T-cell (primary cell): Measurements from ENCODE around the gene LRRFIP1. TPM values are rescaled to one million over a fixed set of nuclear protein-coding genes. Genes with fewer than 3 reads are reported as not detected.

Source experiments
- ATAC-seq, 4 experiments: fragments of 200-7000 bp in 3 of 4; fragments of 150-1000 bp in 1 of 4; cut with Tn5 transposase; replicated peaks in 1 of 4; 1 replicate in 3 of 4; 2 replicates in 1 of 4; pipeline ENCODE4 v1.10.0; 2021; ENCODE audit warnings: moderate library complexity in 3 of 4, mild to moderate bottlenecking in 2 of 4, moderate number of reproducible peaks in 1 of 4
- CTCF ChIA-PET, 2 donors: fragments of 300-600 bp; sonication (Branson Sonifier 250); formaldehyde crosslinking; loops; one replicate each; lab custom pipeline; 2022; ENCODE audit warnings: antibody characterized with exemption in 2 of 2; lab: Charles Lee
- POLR2A ChIA-PET, 2 donors: fragments of 300-600 bp; sonication (Branson Sonifier 250); formaldehyde crosslinking; loops; one replicate each; lab custom pipeline; 2022; ENCODE audit warnings: antibody characterized with exemption in 2 of 2; lab: Charles Lee
- DNase-seq, 35 experiments: peaks; one replicate each; pipeline versions ENCODE4 v3.0.0 to v3.0.0-alpha.2; 2013 to 2023
- H3K27ac ChIP-seq: one replicate; pipeline ENCODE4 v1.5.1; 2013; ENCODE audit warnings: low read length
- H3K27me3 ChIP-seq, 2 experiments: replicated peaks in 1 of 2; 1 replicate in 1 of 2; 2 replicates in 1 of 2; pipeline versions ENCODE4 v1.6.1 to v1.7.0; 2013; ENCODE audit warnings: low read length in 1 of 2, mixed read lengths in 1 of 2; ENCODE audit not compliant: control insufficient read depth in 2 of 2, insufficient read depth in 2 of 2; ENCODE audit errors: extremely low read depth in 1 of 2
- H3K36me3 ChIP-seq, 2 donors: 1 replicate in 1 of 2; 2 replicates in 1 of 2; pipeline versions ENCODE4 v1.6.1 to v1.7.0; 2013; ENCODE audit warnings: low read length in 1 of 2; ENCODE audit not compliant: control insufficient read depth in 2 of 2, insufficient read depth in 1 of 2; ENCODE audit errors: extremely low read depth in 1 of 2
- H3K4me1 ChIP-seq, 2 experiments: 1 replicate in 1 of 2; 2 replicates in 1 of 2; pipeline versions ENCODE4 v1.6.1 to v1.7.0; 2013; ENCODE audit warnings: low read length in 2 of 2, mixed read lengths in 1 of 2; ENCODE audit not compliant: insufficient read depth in 2 of 2, control insufficient read depth in 1 of 2; ENCODE audit errors: extremely low read depth in 1 of 2
- H3K4me3 ChIP-seq, 2 donors: 1 replicate in 1 of 2; 2 replicates in 1 of 2; pipeline versions ENCODE4 v1.5.1 to v1.7.0; 2013; ENCODE audit warnings: mild to moderate bottlenecking in 2 of 2, low read length in 1 of 2, moderate library complexity in 1 of 2; ENCODE audit not compliant: control insufficient read depth in 1 of 2; ENCODE audit errors: extremely low read depth in 1 of 2
- H3K9me3 ChIP-seq: 2 replicates; pipeline ENCODE4 v1.7.0; 2013
- H3K27ac Mint-ChIP-seq, 2 donors: one replicate each; pipeline ENCODE4 v1.8.0; 2020 to 2021; ENCODE audit warnings: mild to moderate bottlenecking in 2 of 2, mixed read lengths in 2 of 2
- H3K27me3 Mint-ChIP-seq, 2 donors: one replicate each; pipeline ENCODE4 v1.8.0; 2021 to 2022; ENCODE audit warnings: mixed read lengths in 2 of 2
- H3K36me3 Mint-ChIP-seq: one replicate; pipeline ENCODE4 v1.8.0; 2021; ENCODE audit warnings: mixed read lengths
- H3K4me1 Mint-ChIP-seq, 3 donors: one replicate each; pipeline ENCODE4 v1.8.0; 2020 to 2022; ENCODE audit warnings: mixed read lengths in 3 of 3, mild to moderate bottlenecking in 1 of 3
- H3K4me3 Mint-ChIP-seq, 3 donors: one replicate each; pipeline ENCODE4 v1.8.0; 2020 to 2022; ENCODE audit warnings: mild to moderate bottlenecking in 3 of 3, mixed read lengths in 3 of 3, moderate library complexity in 3 of 3
- H3K9me3 Mint-ChIP-seq, 3 donors: one replicate each; pipeline ENCODE4 v1.8.0; 2020 to 2022; ENCODE audit warnings: mixed read lengths in 3 of 3
- WGBS: methylation state at CpG from one replicate; pipeline ENCODE4 v1.1.5; 2013; ENCODE audit warnings: missing lambda C conversion rate; ENCODE audit not compliant: insufficient coverage; 5-methylcytosine and 5-hydroxymethylcytosine counted together
- total RNA-seq, 35 experiments: library from RNA in 6 of 35; stranded (reverse) in 6 of 35; fragments of 120-200 nt in 1 of 35; gene quantifications; one replicate each; pipeline versions ENCODE4 v1.2.1 to v1.2.4 and lab custom pipeline; 2013 to 2026

Gene LRRFIP1
- total RNA-seq, 5 donors from 2014 or later (not counting 1 experiment from before 2014, with no cell fraction given) = 105 to 170 (median 128) TPM

DNA sequence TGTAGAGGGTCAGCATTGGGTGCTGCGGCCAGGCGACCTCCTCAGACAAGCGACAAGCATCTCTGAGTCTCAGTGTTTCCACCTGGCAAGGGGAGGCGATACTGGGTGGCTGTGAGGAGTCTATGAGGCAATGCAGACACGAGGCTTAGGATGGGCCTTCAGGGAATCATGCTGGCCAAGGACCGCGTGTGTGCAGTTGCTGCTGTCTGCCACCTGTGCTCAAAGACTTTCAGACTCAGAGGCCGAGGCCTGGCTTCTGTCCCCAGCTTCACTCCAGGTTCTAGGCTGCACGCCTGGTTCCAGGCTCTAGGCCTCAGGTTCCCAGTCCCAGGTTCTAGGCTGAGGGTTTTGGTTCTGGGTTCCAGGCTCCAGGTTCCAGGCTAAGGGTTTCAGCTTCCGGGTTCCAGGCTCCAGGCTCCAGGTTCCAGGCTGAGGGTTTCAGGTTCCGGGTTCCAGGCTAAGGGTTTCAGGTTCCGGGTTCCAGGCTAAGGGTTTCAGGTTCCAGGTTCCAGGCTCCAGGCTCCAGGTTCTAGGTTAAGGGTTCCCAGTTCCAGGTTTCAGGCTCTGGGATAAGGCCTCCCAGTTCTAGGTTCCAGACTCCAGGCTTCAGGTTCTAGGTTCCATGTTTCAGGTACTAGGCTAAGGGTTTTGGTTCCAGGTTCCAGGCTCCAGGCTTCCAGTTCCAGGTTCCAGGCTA, 14.8 kb downstream of the LRRFIP1 start:
- POLR2A ChIA-PET = no interaction called here
- Histone ChIP-seq H3K27ac (no peak overlapping the region), H3K4me1 (no peaks in the 10 kb centered on the region), H3K27me3 (peaks cover 0 to 10% of the 10 kb centered on the region in 2 experiments), H3K36me3 (no peaks in the 10 kb centered on the region), H3K9me3 (no peaks in the 10 kb centered on the region), H3K4me3 (no peak overlapping the region)
- no peak overlapping the region for H3K27ac Mint-ChIP-seq
- DNase-seq (no peak), ATAC-seq (no peak)
- H3K4me1 Mint-ChIP-seq = no peaks in the 10 kb centered on the region
- H3K4me3 Mint-ChIP-seq = no peak overlapping the region
- WGBS = 97% methylated on average over 10 of the region's 12 CpGs
- H3K9me3 Mint-ChIP-seq = no peaks in the 10 kb centered on the region
- CTCF ChIA-PET = interaction anchor here in 1 of 2 donors (0.6 kb wide), 1 partner anchor 92 kb away, joined by 3 read pairs; no protein-coding TSS in a partner anchor
- H3K36me3 Mint-ChIP-seq = peaks cover 8% of the 10 kb centered on the region
- peaks cover 4 to 7% of the 10 kb centered on the region in 2 donors for H3K27me3 Mint-ChIP-seq

DNA sequence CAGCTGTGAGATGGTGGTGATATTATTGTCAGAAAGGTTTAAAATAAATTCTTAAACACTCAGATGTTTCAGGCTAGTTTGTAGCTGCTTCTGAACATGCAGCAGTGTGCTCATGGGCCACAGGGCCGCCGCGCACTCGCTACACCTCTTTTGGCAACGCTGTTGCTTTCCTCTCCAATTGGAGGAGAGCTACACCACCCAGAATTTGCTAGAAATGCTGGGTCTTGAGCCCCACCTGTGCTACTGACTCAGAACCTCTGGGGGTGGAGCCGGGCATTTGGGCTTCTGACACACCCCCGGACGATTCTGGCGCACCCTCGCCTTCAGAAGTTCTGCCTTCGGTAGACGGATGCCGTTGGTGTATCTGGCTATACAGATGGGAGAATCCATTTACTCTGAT, 15.7 kb downstream of the LRRFIP1 start:
- Mint-ChIP-seq H3K27ac (no peak overlapping the region), H3K27me3 (peaks cover 4 to 7% of the 10 kb centered on the region in 2 donors), H3K9me3 (no peaks in the 10 kb centered on the region), H3K36me3 (peaks cover 9% of the 10 kb centered on the region), H3K4me3 (no peak overlapping the region), H3K4me1 (no peaks in the 10 kb centered on the region)
- Histone ChIP-seq H3K36me3 (no peaks in the 10 kb centered on the region), H3K27me3 (peaks cover 0 to 16% of the 10 kb centered on the region in 2 experiments), H3K9me3 (no peaks in the 10 kb centered on the region), H3K4me1 (no peaks in the 10 kb centered on the region), H3K4me3 (no peak overlapping the region), H3K27ac (no peak overlapping the region)
- ChIA-PET POLR2A (no interaction called here), CTCF (interaction anchor here (0.6 kb wide), 2 partner anchors 91 to 109 kb away, joined by 3 read pairs; no protein-coding TSS in a partner anchor)
- DNase-seq (no peak), ATAC-seq (no peak)
- 90% methylated on average over 13 of the region's 13 CpGs for WGBS

DNA sequence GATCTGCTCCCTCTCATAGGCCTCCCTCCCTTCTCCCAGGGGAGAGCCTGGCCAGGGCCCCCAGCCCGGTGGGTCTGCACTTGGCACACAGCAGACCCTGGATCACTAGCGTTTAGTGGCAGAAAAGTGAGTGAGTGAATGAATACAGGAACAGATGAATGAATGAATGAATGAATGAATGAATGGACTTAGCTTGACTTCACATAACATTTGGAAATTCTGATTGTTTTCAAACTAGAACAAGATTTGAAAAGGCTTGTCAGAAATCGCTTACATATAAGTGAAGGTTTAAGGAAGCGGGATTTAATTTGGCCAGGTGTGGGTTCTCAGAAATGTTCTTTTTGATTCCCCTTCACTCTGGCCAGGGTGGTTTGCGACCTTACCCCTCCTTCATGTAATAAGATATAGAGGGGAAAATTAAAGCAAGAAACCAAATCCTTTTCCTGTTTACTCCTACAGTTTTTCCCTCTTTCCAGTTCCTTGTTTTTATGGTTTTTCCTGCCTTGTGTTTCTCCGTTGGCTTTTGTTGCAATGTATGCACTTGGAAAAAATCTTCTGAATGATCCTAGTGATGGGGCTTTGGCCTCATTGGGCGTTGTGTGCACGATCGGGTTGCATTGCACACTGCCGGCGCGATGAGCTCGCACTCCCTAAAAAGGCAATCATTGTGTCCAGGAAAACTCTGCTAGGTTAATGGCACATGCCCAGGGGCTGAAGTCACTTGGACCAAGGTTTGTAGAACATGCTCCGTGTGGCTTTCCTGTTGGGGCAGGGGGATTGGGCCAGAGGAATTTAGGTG, 16.4 kb downstream of the LRRFIP1 start:
- ChIA-PET POLR2A (no interaction called here), CTCF (no interaction called here)
- Histone ChIP-seq H3K4me1 (no peaks in the 10 kb centered on the region), H3K9me3 (no peaks in the 10 kb centered on the region), H3K36me3 (no peaks in the 10 kb centered on the region), H3K27me3 (peaks cover 0 to 18% of the 10 kb centered on the region in 2 experiments), H3K4me3 (no peak overlapping the region), H3K27ac (no peak overlapping the region)
- Mint-ChIP-seq H3K36me3 (peaks cover 9% of the 10 kb centered on the region), H3K27me3 (peaks cover 3 to 7% of the 10 kb centered on the region in 2 donors), H3K9me3 (no peaks in the 10 kb centered on the region), H3K4me3 (no peak overlapping the region), H3K4me1 (no peaks in the 10 kb centered on the region), H3K27ac (no peak overlapping the region)
- 94% methylated on average over 8 of the region's 14 CpGs for WGBS
- no peak for DNase-seq
- no peak for ATAC-seq

DNA sequence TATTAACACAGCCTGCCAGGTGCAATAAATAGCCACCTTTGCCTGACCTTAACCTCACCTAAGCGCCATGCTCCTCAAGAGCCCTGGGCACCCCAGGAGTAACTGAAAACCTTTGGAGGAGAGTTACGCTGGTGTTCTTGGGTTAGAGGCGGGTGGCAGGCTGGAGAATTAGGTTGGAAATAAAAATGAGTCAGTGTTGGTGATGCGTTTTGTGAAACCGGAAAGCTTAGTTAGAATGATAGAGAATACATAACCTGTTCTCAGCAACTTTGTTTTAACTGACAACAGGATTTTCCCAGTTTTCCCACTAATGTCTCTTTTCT, 17.0 kb downstream of the LRRFIP1 start:
- no peak overlapping the region for H3K4me3 ChIP-seq
- H3K27me3 Mint-ChIP-seq = peaks cover 0 to 7% of the 10 kb centered on the region in 2 donors
- peaks cover 9% of the 10 kb centered on the region for H3K36me3 Mint-ChIP-seq
- POLR2A ChIA-PET = no interaction called here
- H3K27me3 ChIP-seq = peaks cover 0 to 18% of the 10 kb centered on the region in 2 experiments
- H3K4me1 Mint-ChIP-seq = no peaks in the 10 kb centered on the region
- H3K4me3 Mint-ChIP-seq = no peak overlapping the region
- H3K4me1 ChIP-seq = no peaks in the 10 kb centered on the region
- H3K36me3 ChIP-seq = no peaks in the 10 kb centered on the region
- WGBS = 93% methylated on average over 2 of the region's 5 CpGs
- H3K9me3 ChIP-seq = no peaks in the 10 kb centered on the region
- H3K27ac Mint-ChIP-seq = no peak overlapping the region
- H3K27ac ChIP-seq = no peak overlapping the region
- H3K9me3 Mint-ChIP-seq = no peaks in the 10 kb centered on the region
- DNase-seq (no peak), ATAC-seq (no peak)
- CTCF ChIA-PET = no interaction called here

DNA sequence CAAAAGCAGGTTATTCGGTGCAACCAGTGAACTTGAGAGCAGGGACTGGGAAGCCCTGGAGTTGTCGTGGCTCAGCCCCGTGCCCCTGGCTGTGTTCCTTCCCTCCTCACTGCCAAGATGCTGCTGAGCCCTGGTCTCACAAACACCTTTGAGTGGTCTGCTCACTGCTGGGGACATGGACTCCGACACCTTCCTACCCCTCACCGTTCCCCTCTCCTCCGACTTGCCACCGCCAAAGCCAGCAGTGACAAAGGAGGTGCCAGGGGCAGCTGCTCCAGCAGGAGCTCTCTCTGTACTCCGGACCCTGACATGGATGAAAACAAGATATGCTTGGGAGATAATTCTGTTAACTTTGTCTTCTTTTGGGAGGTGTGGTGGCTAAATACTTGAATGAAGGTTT, 17.9 kb downstream of the LRRFIP1 start:
- no peak for DNase-seq

DNA sequence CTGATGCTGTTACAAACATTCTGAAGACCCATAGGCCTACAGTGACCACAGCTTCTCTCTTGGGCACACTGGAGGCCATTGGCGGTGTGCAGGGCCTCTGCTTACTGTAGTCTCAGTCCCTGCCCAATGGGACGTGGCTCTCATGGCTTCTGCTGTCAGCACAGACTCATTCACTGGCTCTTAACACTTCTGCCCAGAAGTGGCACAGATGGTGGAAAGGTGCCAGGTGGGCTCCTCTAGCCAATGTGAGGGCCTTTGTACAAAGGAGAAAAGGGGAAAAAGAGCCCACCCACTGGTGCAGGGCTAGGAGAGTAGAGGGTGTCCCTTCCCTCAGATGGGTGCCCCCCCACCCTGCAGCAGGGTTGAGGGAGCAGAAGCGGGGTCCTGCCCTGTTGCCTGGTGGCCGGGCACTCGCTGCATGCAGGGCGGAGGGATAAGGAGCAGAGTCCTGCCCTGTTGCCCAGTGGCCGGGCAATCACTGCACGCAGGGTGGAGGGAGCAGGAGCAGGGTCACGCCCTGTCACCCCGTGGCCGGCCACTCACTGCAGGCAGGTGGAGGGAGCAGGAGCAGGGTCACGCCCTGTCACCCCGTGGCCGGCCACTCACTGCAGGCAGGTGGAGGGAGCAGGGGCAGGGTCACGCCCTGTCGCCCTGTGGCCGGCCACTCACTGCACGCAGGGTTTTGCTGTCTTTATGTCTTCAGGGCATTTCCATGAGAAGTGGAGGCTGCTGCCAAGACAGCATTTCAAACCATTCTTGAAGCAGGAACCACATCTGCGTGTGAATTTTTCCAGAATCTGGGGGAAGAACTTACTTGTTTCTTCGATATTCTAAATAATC, 20.0 kb downstream of the LRRFIP1 start:
- no peak overlapping the region for H3K27ac ChIP-seq
- no peaks in the 10 kb centered on the region for H3K36me3 ChIP-seq
- no peaks in the 10 kb centered on the region for H3K4me1 ChIP-seq
- peaks cover 0 to 29% of the 10 kb centered on the region in 2 experiments for H3K27me3 ChIP-seq
- ChIA-PET POLR2A (no interaction called here), CTCF (no interaction called here)
- WGBS = 96% methylated on average over 16 of the region's 20 CpGs
- Mint-ChIP-seq H3K36me3 (peaks cover 14% of the 10 kb centered on the region), H3K9me3 (peaks cover 0 to 3% (median 0%) of the 10 kb centered on the region in 3 donors), H3K27me3 (peaks cover 0 to 23% of the 10 kb centered on the region in 2 donors), H3K4me1 (no peaks in the 10 kb centered on the region), H3K27ac (no peak overlapping the region), H3K4me3 (no peak overlapping the region)
- H3K4me3 ChIP-seq = no peak overlapping the region
- DNase-seq = no peak
- no peak for ATAC-seq
- H3K9me3 ChIP-seq = no peaks in the 10 kb centered on the region

More for the DNA sequence above, 17.9 kb downstream of the LRRFIP1 start:
- Mint-ChIP-seq H3K27ac (no peak overlapping the region), H3K36me3 (peaks cover 9% of the 10 kb centered on the region), H3K27me3 (peaks cover 0 to 15% of the 10 kb centered on the region in 2 donors), H3K9me3 (no peaks in the 10 kb centered on the region), H3K4me3 (no peak overlapping the region), H3K4me1 (no peaks in the 10 kb centered on the region)
- no peak for ATAC-seq
- Histone ChIP-seq H3K27me3 (peaks cover 0 to 19% of the 10 kb centered on the region in 2 experiments), H3K4me3 (no peak overlapping the region), H3K36me3 (no peaks in the 10 kb centered on the region), H3K9me3 (no peaks in the 10 kb centered on the region), H3K27ac (no peak overlapping the region), H3K4me1 (no peaks in the 10 kb centered on the region)
- ChIA-PET CTCF (no interaction called here), POLR2A (no interaction called here)
- 80% methylated on average over 3 of the region's 8 CpGs for WGBS
